K562 treated with DMSO at 1 percent for 24 hours (cell line): ENCODE data around the gene C16orf87. TPM values are rescaled to one million over a fixed set of nuclear protein-coding genes. Genes with fewer than 3 reads are reported as not detected.

Experiments
- total RNA-seq: library from RNA; unstranded; fragments of 300-600 nt; gene quantifications from 2 replicates; pipeline ENCODE4 v1.2.3, GENCODE V29; 2022; ENCODE audit warnings: low read depth; ENCODE audit not compliant: insufficient read depth

Gene C16orf87, protein sequence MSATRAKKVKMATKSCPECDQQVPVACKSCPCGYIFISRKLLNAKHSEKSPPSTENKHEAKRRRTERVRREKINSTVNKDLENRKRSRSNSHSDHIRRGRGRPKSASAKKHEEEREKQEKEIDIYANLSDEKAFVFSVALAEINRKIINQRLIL
- 5.7 and 9.2 TPM in 2 replicates for total RNA-seq

DNA sequence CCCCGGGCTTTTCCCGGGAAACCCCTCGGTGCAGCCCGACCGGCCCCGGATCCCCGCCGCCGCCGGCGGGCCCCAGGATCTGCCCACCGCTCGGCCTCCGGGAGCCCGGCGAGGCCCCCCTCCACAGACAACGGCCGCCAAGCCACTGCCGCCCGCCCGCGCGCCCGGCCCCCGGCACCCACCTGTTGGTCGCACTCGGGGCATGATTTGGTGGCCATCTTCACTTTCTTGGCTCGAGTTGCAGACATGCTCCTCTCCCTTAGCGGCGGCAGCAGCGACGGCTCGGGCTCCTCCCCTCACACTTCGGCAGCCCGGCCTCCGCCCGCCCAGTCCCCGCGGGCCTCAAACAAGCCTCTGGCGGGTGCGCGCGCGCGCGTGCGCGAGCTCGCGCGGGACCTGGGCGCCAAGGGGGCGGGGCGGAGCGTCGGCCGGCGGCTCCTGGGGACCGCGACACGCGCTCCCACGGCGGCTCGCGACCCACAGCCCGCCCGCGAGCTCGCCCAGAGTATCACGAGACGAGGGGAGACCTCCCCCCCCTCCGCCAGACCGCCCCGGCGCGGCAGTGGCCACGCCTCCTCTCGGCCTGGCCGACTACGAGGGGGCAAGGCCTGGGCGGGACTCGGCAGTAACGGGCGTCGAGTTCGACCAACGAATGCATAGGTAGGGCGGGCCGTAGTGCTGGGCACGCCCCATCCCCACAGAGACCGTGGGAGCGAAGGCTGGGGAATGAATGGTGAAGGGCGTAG is at the start of gene C16orf87:
Gene C16orf87, minus strand, starts transcription at position 279 of the 746 bp plus-strand sequence. Its CDS starts 31 bp downstream, at position 248.

DNA sequence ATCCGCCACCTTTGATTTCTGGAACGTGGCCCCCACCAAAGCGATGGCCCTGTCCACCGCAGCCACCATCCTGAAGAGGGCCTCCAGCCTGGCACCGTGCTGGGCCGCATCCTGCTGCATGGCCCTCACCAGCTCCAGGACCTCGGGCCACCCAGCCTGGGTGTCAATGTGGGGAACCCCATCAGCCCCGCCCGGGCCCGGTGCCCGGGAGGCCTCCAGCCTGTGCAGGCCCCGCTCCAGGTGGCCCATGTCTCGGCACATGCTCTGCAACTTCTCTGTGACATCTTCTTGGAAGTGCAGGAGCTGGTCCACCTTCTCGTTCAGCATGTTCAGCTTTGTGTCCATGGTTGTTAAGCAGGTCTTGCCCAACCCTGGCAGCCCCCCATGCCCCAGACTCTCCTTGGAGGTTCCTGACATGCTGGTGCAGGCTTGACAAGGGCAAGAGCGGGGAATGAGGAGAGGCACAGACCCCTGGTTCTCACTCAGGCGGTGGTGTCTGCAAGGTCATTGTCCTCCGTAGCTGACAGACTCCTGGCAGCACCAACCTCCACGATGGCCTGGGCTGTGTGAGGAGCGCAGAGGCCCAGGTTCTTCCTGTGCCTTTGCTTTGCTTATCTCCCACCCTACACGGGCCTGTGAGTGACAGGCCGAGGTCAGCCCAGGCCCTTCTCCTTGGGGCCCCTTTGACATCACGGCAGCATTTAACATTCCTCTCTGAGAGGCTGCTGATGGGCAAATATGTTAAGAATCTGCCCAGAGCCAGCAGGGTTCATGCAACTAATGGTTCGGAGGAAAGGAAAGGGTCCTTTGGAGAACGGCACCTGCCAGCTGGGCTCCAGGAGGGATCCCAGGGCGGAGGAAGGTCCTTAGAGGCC is 83.0 kb downstream of the C16orf87 start, which contains the start of gene MYLK3:
Gene MYLK3, minus strand, starts transcription at position 568 of the 875 bp plus-strand sequence. Its CDS starts 151 bp downstream, at position 417.

Other genes with a start within 250 kb of the C16orf87 start
- gene SHCBP1, start 209.8 kb downstream of the C16orf87 start, total RNA-seq = 15.4 and 16.3 TPM in 2 replicates
- gene VPS35, start 142.0 kb downstream of the C16orf87 start, total RNA-seq = 57.8 and 78.9 TPM in 2 replicates
- 34.8 and 35.9 TPM in 2 replicates for gene ORC6, start 141.5 kb downstream of the C16orf87 start, total RNA-seq
- gene MYLK3, start 82.8 kb downstream of the C16orf87 start, total RNA-seq = 6.6 and 9.1 TPM in 2 replicates
- 17.9 and 25.6 TPM in 2 replicates for gene GPT2, start 53.2 kb upstream of the C16orf87 start, total RNA-seq
- gene DNAJA2, start 142.5 kb upstream of the C16orf87 start, total RNA-seq = 35.1 and 36.0 TPM in 2 replicates